Prostate gland (tissue), 2 donors: ENCODE data around the gene SLC9A4. TPM values are rescaled to one million over a fixed set of nuclear protein-coding genes. Genes with fewer than 3 reads are reported as not detected.

Experiments
- DNase-seq: peaks from one replicate; pipeline ENCODE4 v3.0.0-alpha.2; 2019; ENCODE audit warnings: low spot score
- H3K27ac ChIP-seq, 2 donors: fragments of 200-600 bp; sonication (generic); 2 replicates each; pipeline ENCODE4 v1.5.1; 2017 to 2019
- H3K27me3 ChIP-seq: fragments of 200-600 bp; sonication (generic); replicated peaks from 2 replicates; pipeline ENCODE4 v1.5.1; 2019; ENCODE audit not compliant: insufficient read depth
- H3K36me3 ChIP-seq, 2 donors: fragments of 200-600 bp; sonication (generic); 1 replicate in 1 of 2; 2 replicates in 1 of 2; pipeline versions ENCODE4 v1.5.1 to v1.8.1; 2017 to 2019
- H3K4me1 ChIP-seq: fragments of 200-600 bp; sonication (generic); replicated peaks from 2 replicates; pipeline ENCODE4 v1.5.1; 2019
- H3K4me3 ChIP-seq, 2 donors: fragments of 200-600 bp; sonication (generic); 2 replicates each; pipeline ENCODE4 v1.5.1; 2017 to 2019
- H3K9me3 ChIP-seq: fragments of 200-600 bp; sonication (generic); 2 replicates; pipeline ENCODE4 v1.5.1; 2017
- POLR2A ChIP-seq: fragments of 450-650 bp; IDR thresholded peaks from one replicate; pipeline ENCODE4 v1.6.1; 2016; ENCODE audit warnings: antibody characterized with exemption, mild to moderate bottlenecking
- POLR2AphosphoS5 ChIP-seq: sonication (generic); formaldehyde crosslinking; IDR thresholded peaks from one replicate; pipeline ENCODE4 v1.6.1; 2017; ENCODE audit warnings: antibody characterized with exemption
- WGBS: methylation state at CpG from one replicate; pipeline ENCODE4 v1.1.5; 2018; 5-methylcytosine and 5-hydroxymethylcytosine counted together
- intact Hi-C: fragments of 100-400 bp; cut with DNase I; formaldehyde crosslinking; loops from one replicate; pipeline ENCODE4 v1.14.2; 2022
- total RNA-seq, 2 donors: library from RNA; depleted of rRNA; stranded (reverse); fragments of >200 nt; gene quantifications; one replicate each; pipeline ENCODE4 v1.1.0, GENCODE V29; 2016
- TF ChIP-seq, protein P1 (sequence below), 4 experiments: fragments of 200-600 bp in 2 of 4; fragments of 450-650 bp in 2 of 4; sonication (generic) in 2 of 4; IDR thresholded peaks; 1 replicate in 3 of 4; 2 replicates in 1 of 4; pipeline ENCODE4 v1.5.1; 2016 to 2019; ENCODE audit warnings: antibody characterized with exemption in 4 of 4, mild to moderate bottlenecking in 2 of 4, moderate library complexity in 2 of 4

The SLC9A4 gene
- total RNA-seq, 2 donors from 2014 or later, result not detected

DNA sequence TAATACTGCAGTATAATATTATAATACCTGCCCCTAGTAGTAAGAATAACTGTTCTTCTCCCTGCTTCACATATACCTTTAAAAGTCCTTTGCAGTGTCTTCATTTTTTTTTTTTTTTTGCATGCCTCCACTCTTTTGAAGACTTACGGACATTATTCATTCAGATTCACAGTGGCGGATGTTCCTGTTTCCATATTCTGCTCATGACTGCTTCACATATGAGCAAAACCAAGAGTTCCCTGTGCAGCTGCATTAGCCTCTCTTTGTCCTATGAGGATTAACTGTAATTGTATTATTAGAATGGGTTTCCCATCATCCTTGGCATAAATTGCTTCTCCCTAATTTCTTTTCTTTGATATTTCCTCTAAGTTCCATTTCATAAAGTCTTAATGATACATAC lies 37.3 kb upstream of the SLC9A4 start:
- 88% methylated on average over 2 of the region's 2 CpGs for WGBS
- no peak overlapping the region for H3K4me3 ChIP-seq
- intact Hi-C loops, result no loop called here
- H3K27ac ChIP-seq, result no peak overlapping the region
- no peaks in the 10 kb centered on the region for H3K36me3 ChIP-seq
- H3K4me1 ChIP-seq, result no peaks in the 10 kb centered on the region
- no peaks in the 10 kb centered on the region for H3K9me3 ChIP-seq
- DNase-seq, result no peak
- TF ChIP-seq, protein P1, sequence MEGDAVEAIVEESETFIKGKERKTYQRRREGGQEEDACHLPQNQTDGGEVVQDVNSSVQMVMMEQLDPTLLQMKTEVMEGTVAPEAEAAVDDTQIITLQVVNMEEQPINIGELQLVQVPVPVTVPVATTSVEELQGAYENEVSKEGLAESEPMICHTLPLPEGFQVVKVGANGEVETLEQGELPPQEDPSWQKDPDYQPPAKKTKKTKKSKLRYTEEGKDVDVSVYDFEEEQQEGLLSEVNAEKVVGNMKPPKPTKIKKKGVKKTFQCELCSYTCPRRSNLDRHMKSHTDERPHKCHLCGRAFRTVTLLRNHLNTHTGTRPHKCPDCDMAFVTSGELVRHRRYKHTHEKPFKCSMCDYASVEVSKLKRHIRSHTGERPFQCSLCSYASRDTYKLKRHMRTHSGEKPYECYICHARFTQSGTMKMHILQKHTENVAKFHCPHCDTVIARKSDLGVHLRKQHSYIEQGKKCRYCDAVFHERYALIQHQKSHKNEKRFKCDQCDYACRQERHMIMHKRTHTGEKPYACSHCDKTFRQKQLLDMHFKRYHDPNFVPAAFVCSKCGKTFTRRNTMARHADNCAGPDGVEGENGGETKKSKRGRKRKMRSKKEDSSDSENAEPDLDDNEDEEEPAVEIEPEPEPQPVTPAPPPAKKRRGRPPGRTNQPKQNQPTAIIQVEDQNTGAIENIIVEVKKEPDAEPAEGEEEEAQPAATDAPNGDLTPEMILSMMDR (IDR thresholded peaks at IDR 0.05), result no peak
- TF ChIP-seq POLR2AphosphoS5 (no peak), POLR2A (no peak)
- H3K27me3 ChIP-seq, result no peaks in the 10 kb centered on the region

DNA sequence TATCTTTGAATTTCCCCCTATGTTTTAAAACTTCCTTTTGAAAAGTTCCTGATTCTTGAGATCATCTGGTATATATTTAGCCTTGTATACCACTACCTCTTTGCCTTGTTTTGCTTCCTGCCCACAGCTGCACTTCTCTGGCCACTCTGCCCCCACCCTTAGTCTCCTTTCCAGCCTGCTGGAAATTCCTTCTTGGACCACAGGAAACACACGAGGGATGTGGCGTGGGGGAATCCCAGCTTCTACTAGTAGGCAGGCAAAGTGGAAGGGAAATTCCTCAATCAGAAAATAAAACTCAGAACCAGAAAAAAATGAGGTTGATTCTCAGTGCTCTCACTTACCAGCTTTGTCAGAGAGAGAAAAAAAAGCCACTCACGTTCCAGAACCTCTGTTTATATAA lies 36.7 kb upstream of the SLC9A4 start:
- H3K27me3 ChIP-seq, result no peaks in the 10 kb centered on the region
- WGBS, result 35% methylated on average over 3 of the region's 3 CpGs
- TF ChIP-seq, protein P1 (IDR thresholded peaks at IDR 0.05), result no peak
- TF ChIP-seq POLR2A, result no peak
- TF ChIP-seq POLR2AphosphoS5, result no peak

DNA sequence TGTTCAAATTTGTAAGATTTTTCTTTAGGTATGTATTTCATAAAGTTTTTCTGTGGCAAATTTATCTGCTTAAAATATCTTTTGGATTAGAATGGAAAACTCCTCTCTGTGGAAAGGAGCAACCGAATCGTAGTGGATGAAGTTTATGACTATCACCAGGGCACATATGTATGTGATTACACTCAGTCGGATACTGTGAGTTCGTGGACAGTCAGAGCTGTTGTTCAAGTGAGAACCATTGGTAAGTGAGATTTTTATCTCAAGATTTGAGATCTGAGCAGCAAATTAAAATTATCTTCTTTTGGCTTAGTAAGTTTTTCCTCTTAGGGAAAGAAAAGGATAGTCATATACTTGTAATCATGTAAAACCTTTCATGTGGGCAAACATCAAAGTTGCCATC lies 35.9 kb upstream of the SLC9A4 start:
- no peaks in the 10 kb centered on the region for H3K27me3 ChIP-seq
- no peak overlapping the region for H3K4me3 ChIP-seq
- no peaks in the 10 kb centered on the region for H3K4me1 ChIP-seq
- H3K9me3 ChIP-seq, result no peaks in the 10 kb centered on the region
- no peaks in the 10 kb centered on the region for H3K36me3 ChIP-seq
- TF ChIP-seq, protein P1 (IDR thresholded peaks at IDR 0.05), result no peak
- TF ChIP-seq POLR2AphosphoS5 (no peak), POLR2A (no peak)
- intact Hi-C loops, result no loop called here
- H3K27ac ChIP-seq, result no peak overlapping the region
- WGBS, result 53% methylated on average over 4 of the region's 4 CpGs
- DNase-seq, result no peak

More for the DNA sequence above, 36.7 kb upstream of the SLC9A4 start:
- Histone ChIP-seq H3K4me3 (no peak overlapping the region), H3K9me3 (no peaks in the 10 kb centered on the region), H3K36me3 (no peaks in the 10 kb centered on the region), H3K27ac (no peak overlapping the region), H3K4me1 (no peaks in the 10 kb centered on the region)
- DNase-seq, result no peak
- intact Hi-C loops, result no loop called here

DNA sequence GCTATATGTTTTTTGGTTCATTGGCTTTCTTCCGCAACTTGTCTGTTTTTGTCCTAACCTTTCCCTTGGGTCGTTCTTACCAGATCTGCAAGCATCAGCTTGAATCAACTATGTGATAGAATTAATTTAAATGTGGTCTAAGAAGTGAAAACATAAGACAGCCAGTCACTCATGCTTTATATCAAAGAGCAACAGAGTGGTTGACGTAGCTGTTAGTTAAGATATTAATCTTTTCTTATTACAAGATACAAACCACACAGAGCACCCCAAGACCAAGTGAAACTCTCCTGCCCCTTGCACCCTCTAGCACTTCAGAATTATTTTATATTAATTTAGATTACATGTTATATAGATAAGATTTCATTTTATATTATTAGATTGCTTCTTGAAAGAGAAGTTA lies 34.9 kb upstream of the SLC9A4 start:
- Histone ChIP-seq H3K27me3 (no peaks in the 10 kb centered on the region), H3K36me3 (no peaks in the 10 kb centered on the region), H3K4me3 (no peak overlapping the region), H3K9me3 (no peaks in the 10 kb centered on the region), H3K4me1 (no peaks in the 10 kb centered on the region), H3K27ac (no peak overlapping the region)
- intact Hi-C loops, result no loop called here
- no peak for TF ChIP-seq POLR2A
- TF ChIP-seq, protein P1 (IDR thresholded peaks at IDR 0.05), result no peak
- no peak for TF ChIP-seq POLR2AphosphoS5
- WGBS, result 85% methylated on average over 3 of the region's 3 CpGs
- DNase-seq, result no peak

DNA sequence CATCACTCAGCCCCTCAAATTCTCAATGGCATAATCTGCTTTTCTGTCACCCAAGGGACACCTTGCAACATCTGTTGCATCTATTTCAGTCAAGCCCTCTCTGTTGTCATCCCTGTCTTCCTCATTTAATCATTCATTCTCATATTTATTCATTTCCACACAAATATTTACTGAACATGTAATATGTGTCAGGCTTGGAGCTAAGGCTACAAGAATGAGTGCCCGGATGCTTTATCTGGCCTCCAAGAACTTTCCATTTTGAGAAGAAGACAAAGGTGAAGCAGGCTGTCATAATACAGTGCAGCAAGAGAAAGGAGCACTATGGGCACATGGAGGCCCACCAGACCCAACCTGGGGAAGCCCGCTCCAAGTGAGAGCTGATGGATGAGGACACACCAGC lies 34.4 kb upstream of the SLC9A4 start:
- Histone ChIP-seq H3K9me3 (no peaks in the 10 kb centered on the region), H3K27me3 (no peaks in the 10 kb centered on the region), H3K36me3 (no peaks in the 10 kb centered on the region), H3K27ac (no peak overlapping the region), H3K4me3 (no peak overlapping the region), H3K4me1 (no peaks in the 10 kb centered on the region)
- 94% methylated on average over 2 of the region's 2 CpGs for WGBS
- intact Hi-C loops, result no loop called here
- TF ChIP-seq, protein P1 (IDR thresholded peaks at IDR 0.05), result no peak
- TF ChIP-seq POLR2AphosphoS5 (no peak), POLR2A (no peak)
- no peak for DNase-seq
